H1 (cell line): Measurements from ENCODE around the gene LNPK. TPM values are rescaled to one million over a fixed set of nuclear protein-coding genes. Genes with fewer than 3 reads are reported as not detected.

ENCODE experiments used
- CTCF ChIA-PET: fragments of 300-600 bp; sonication (Branson Sonifier 250); formaldehyde crosslinking; loops from one replicate; lab custom pipeline; 2021; ENCODE audit not compliant: partially characterized antibody; lab: Charles Lee
- POLR2A ChIA-PET: fragments of 300-600 bp; sonication (Branson Sonifier 250); formaldehyde crosslinking; loops from one replicate; lab custom pipeline; 2021; ENCODE audit warnings: inconsistent platforms; ENCODE audit not compliant: partially characterized antibody; lab: Charles Lee
- DNase-seq, 2 experiments: peaks; one replicate each; pipeline versions ENCODE4 v3.0.0 to v3.0.0-alpha.2; 2010 to 2022; ENCODE audit warnings: low spot score in 2 of 2, low read depth in 1 of 2, mixed read lengths in 1 of 2
- FAIRE-seq: peaks from 2 replicates; lab custom pipeline; 2011; peaks lifted over from hg19 to GRCh38; lab: Jason Lieb, UNC
- H2AFZ ChIP-seq: 2 replicates; pipeline ENCODE4 v1.8.1; 2012; ENCODE audit warnings: low read length, inconsistent platforms
- H2AK5ac ChIP-seq: 2 replicates; pipeline ENCODE4 v1.6.1; 2013; ENCODE audit warnings: low read depth, low read length
- H2BK120ac ChIP-seq: replicated peaks from 2 replicates; pipeline ENCODE3; 2013; ENCODE audit warnings: low read depth, low read length, inconsistent platforms
- H2BK12ac ChIP-seq: 2 replicates; pipeline ENCODE4 v1.6.1; 2013; ENCODE audit warnings: low read depth, low read length
- H2BK15ac ChIP-seq: 2 replicates; pipeline ENCODE4 v1.6.1; 2013; ENCODE audit warnings: low read length
- H2BK20ac ChIP-seq: 2 replicates; pipeline ENCODE4 v1.6.1; 2013; ENCODE audit warnings: low read length
- H2BK5ac ChIP-seq: 2 replicates; pipeline ENCODE4 v1.6.1; 2013; ENCODE audit warnings: low read depth, low read length
- H3K14ac ChIP-seq: 2 replicates; pipeline ENCODE4 v1.6.1; 2013; ENCODE audit warnings: inconsistent platforms; ENCODE audit not compliant: insufficient read length
- H3K18ac ChIP-seq: 2 replicates; pipeline ENCODE4 v1.6.1; 2013; ENCODE audit warnings: low read length; ENCODE audit errors: extremely low read depth
- H3K23ac ChIP-seq: 2 replicates; pipeline ENCODE4 v1.6.1; 2013; ENCODE audit warnings: inconsistent platforms; ENCODE audit not compliant: insufficient read length
- H3K23me2 ChIP-seq: 2 replicates; pipeline ENCODE4 v1.6.1; 2013; ENCODE audit warnings: low read depth, low read length
- H3K27ac ChIP-seq: 2 replicates; pipeline ENCODE4 v1.6.1; 2011; ENCODE audit warnings: low read depth, low read length, inconsistent platforms
- H3K27me3 ChIP-seq, 4 experiments: replicated peaks in 1 of 4; 1 replicate in 1 of 4; 2 replicates in 3 of 4; pipeline versions ENCODE4 v1.6.1 to v1.8.1; 2011 to 2013; ENCODE audit warnings: low read length in 3 of 4, mild to moderate bottlenecking in 3 of 4, inconsistent platforms in 2 of 4, mixed read lengths in 2 of 4, moderate library complexity in 1 of 4; ENCODE audit not compliant: control insufficient read depth in 3 of 4, insufficient read depth in 3 of 4; ENCODE audit errors: extremely low read depth in 1 of 4
- H3K36me3 ChIP-seq, 4 experiments: 2 replicates each; pipeline versions ENCODE4 v1.6.1 to v1.8.1; 2011 to 2013; ENCODE audit warnings: mild to moderate bottlenecking in 4 of 4, low read length in 3 of 4, moderate library complexity in 2 of 4, control low read depth in 1 of 4, inconsistent platforms in 1 of 4; ENCODE audit not compliant: insufficient read depth in 4 of 4, control insufficient read depth in 2 of 4
- H3K4ac ChIP-seq: replicated peaks from 2 replicates; pipeline ENCODE3; 2013; ENCODE audit warnings: low read length, low read depth, mixed read lengths, inconsistent platforms; ENCODE audit not compliant: insufficient read length
- H3K4me1 ChIP-seq, 4 experiments: replicated peaks in 1 of 4; 1 replicate in 1 of 4; 2 replicates in 3 of 4; pipeline versions ENCODE4 v1.6.1 to v1.8.1; 2011 to 2013; ENCODE audit warnings: low read length in 3 of 4, inconsistent platforms in 2 of 4, mixed read lengths in 1 of 4; ENCODE audit not compliant: insufficient read depth in 4 of 4, control insufficient read depth in 3 of 4
- H3K4me2 ChIP-seq, 2 experiments: 2 replicates each; pipeline versions ENCODE4 v1.6.1 to v1.8.1; 2011 to 2013; ENCODE audit warnings: low read depth in 2 of 2, low read length in 2 of 2, control low read depth in 1 of 2, inconsistent platforms in 1 of 2, mild to moderate bottlenecking in 1 of 2; ENCODE audit not compliant: insufficient read depth in 1 of 2
- H3K4me3 ChIP-seq, 4 experiments: fragments of 200-600, 300-600 bp in 1 of 4; sonication (generic), shearing (Covaris generic), sonication (Bioruptor Twin) in 1 of 4; 2 replicates each; pipeline versions ENCODE4 v1.5.1 to v1.8.1; 2011 to 2016; ENCODE audit warnings: low read length in 4 of 4, low read depth in 3 of 4, control low read depth in 2 of 4, inconsistent platforms in 2 of 4, mild to moderate bottlenecking in 2 of 4, mixed read lengths in 1 of 4, moderate library complexity in 1 of 4; ENCODE audit not compliant: insufficient read depth in 2 of 4; ENCODE audit errors: extremely low read depth in 1 of 4
- H3K56ac ChIP-seq: replicated peaks from 2 replicates; pipeline ENCODE3; 2013; ENCODE audit warnings: low read depth, mild to moderate bottlenecking, mixed read lengths, low read length, inconsistent platforms; ENCODE audit not compliant: insufficient read length
- H3K79me1 ChIP-seq: 2 replicates; pipeline ENCODE4 v1.6.1; 2013; ENCODE audit warnings: low read depth, low read length, control low read depth
- H3K79me2 ChIP-seq, 2 experiments: 2 replicates each; pipeline versions ENCODE4 v1.6.1 to v1.8.1; 2012 to 2013; ENCODE audit warnings: low read length in 2 of 2, mild to moderate bottlenecking in 2 of 2, inconsistent platforms in 1 of 2; ENCODE audit not compliant: insufficient read depth in 2 of 2, control insufficient read depth in 1 of 2
- H3K9ac ChIP-seq, 4 experiments: replicated peaks in 1 of 4; 1 replicate in 1 of 4; 2 replicates in 3 of 4; pipeline versions ENCODE4 v1.6.1 to v1.8.1; 2011 to 2013; ENCODE audit warnings: low read depth in 3 of 4, low read length in 3 of 4, control low read depth in 2 of 4, mild to moderate bottlenecking in 2 of 4, moderate library complexity in 2 of 4, inconsistent platforms in 1 of 4; ENCODE audit errors: extremely low read depth in 1 of 4
- H3K9me3 ChIP-seq, 2 experiments: 2 replicates each; pipeline versions ENCODE4 v1.6.1 to v1.8.1; 2012 to 2013; ENCODE audit warnings: mild to moderate bottlenecking in 2 of 2, moderate library complexity in 2 of 2, control low read depth in 1 of 2, inconsistent platforms in 1 of 2, low read depth in 1 of 2, low read length in 1 of 2, mixed read lengths in 1 of 2; ENCODE audit not compliant: insufficient read depth in 2 of 2
- H4K20me1 ChIP-seq, 2 experiments: replicated peaks in 1 of 2; 2 replicates each; pipeline versions ENCODE3 to v1.8.1; 2011 to 2013; ENCODE audit warnings: inconsistent platforms in 2 of 2, low read length in 2 of 2, mild to moderate bottlenecking in 1 of 2; ENCODE audit not compliant: insufficient read depth in 2 of 2, control insufficient read depth in 1 of 2
- H4K5ac ChIP-seq: 2 replicates; pipeline ENCODE4 v1.6.1; 2013; ENCODE audit warnings: low read length, low read depth, mixed read lengths, inconsistent platforms; ENCODE audit not compliant: insufficient read length
- H4K8ac ChIP-seq: 2 replicates; pipeline ENCODE4 v1.8.0; 2013; ENCODE audit warnings: mild to moderate bottlenecking, moderate library complexity, low read length, inconsistent platforms; ENCODE audit not compliant: insufficient read depth; ENCODE audit errors: extremely low read depth
- H4K91ac ChIP-seq: replicated peaks from 2 replicates; pipeline ENCODE3; 2013; ENCODE audit warnings: low read length, mixed read lengths, inconsistent platforms; ENCODE audit not compliant: insufficient read length
- HDAC6 ChIP-seq: IDR thresholded peaks from one replicate; pipeline ENCODE4 v1.7.1; 2012; ENCODE audit warnings: low read depth, mild to moderate bottlenecking, inconsistent platforms, low read length, moderate library complexity
- JUN ChIP-seq: IDR thresholded peaks from 2 replicates; pipeline ENCODE4 v1.6.1; 2011; ENCODE audit warnings: low read depth, mild to moderate bottlenecking, improper control_type of control experiment, low read length
- RAD21 ChIP-seq, 2 experiments: IDR thresholded peaks in 1 of 2; conservative IDR thresholded peaks in 1 of 2; 2 replicates each; pipeline ENCODE4 v1.6.1; 2011; ENCODE audit warnings: low read depth in 2 of 2, low read length in 2 of 2, improper control_type of control experiment in 1 of 2, inconsistent platforms in 1 of 2, mild to moderate bottlenecking in 1 of 2, moderate library complexity in 1 of 2
- RFX5 ChIP-seq: IDR thresholded peaks from 2 replicates; pipeline ENCODE4 v1.6.1; 2011; ENCODE audit warnings: low read depth, low read length, improper control_type of control experiment, borderline replicate concordance
- SIX5 ChIP-seq: IDR thresholded peaks from 2 replicates; pipeline ENCODE4 v1.6.1; 2011; ENCODE audit warnings: mild to moderate bottlenecking, low read depth, low read length
- TCF12 ChIP-seq: IDR thresholded peaks from 2 replicates; pipeline ENCODE4 v1.6.1; 2011; ENCODE audit warnings: low read depth, mild to moderate bottlenecking, low read length
- TEAD4 ChIP-seq: IDR thresholded peaks from 2 replicates; pipeline ENCODE4 v1.6.1; 2012; ENCODE audit warnings: low read depth, low read length, inconsistent platforms, mixed read lengths
- ZNF274 ChIP-seq: IDR thresholded peaks from 2 replicates; pipeline ENCODE4 v1.7.0; 2012; ENCODE audit warnings: low read length, borderline replicate concordance; ENCODE audit errors: extremely low read depth
- whole genome bisulfite sequencing, 2 experiments: shearing (Covaris generic) in 1 of 2; methylation state at CpG; one replicate each; pipeline versions ENCODE4 v1.1.6 to v1.1.7; 2013 to 2015; ENCODE audit warnings: low lambda C conversion rate in 2 of 2, mixed read lengths in 2 of 2, inconsistent platforms in 1 of 2, low coverage in 1 of 2, missing lambda C conversion rate in 1 of 2; ENCODE audit not compliant: insufficient replicate concordance in 2 of 2, insufficient coverage in 1 of 2, insufficient read length in 1 of 2; ENCODE audit errors: extremely low coverage in 1 of 2, missing lambda C conversion rate in 1 of 2; 5-methylcytosine and 5-hydroxymethylcytosine counted together
- polyA plus RNA-seq, 7 experiments: library from polyadenylated mRNA; depleted of rRNA in 3 of 7; stranded (reverse) in 5 of 7; unstranded in 2 of 7; fragments of >200 nt in 5 of 7; fragments of 200-250 nt in 2 of 7; gene quantifications; 1 replicate in 5 of 7; 2 replicates in 1 of 7; 4 replicates in 1 of 7; pipeline versions ENCODE4 v1.2.1 to v1.2.3, GENCODE V29; 2011 to 2013; ENCODE audit warnings: missing spikeins in 2 of 7, mixed read lengths in 2 of 7
- total RNA-seq: library from RNA; stranded (reverse); fragmentation: NEBNext Ultra II Directional; extraction: Animal tissue kit (Norgen Biotek cat#: 25700); gene quantifications from 2 replicates; pipeline ENCODE4 v1.2.1, GENCODE V29; 2021

LNPK gene
- total and polyA plus RNA-seq, 2 of the 8 experiments (the other 6 are each of a cell fraction or from before 2014, with no cell fraction given): 3.1 to 10.3 TPM

DNA sequence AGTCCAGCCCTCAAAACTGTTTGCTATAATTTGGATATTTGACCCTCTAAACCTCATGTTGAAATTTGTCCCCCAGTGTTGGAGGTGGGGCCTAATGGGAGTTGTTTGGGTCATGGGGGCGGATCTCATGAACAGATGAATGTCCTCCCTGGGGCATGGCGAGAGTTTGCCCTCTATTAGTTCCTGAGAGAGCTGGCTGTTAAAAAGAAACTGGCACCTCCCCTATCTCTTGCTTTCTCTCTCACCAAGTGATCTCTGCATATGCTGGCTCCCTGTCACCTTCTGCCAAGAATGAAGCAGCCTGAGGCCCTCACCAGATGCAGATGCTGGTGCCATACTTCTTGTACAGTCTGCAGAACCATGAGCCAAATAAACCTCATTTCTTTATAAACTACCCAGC lies 12.0 kb downstream of the LNPK start:
- Histone ChIP-seq H4K5ac (no peak overlapping the region), H3K9me3 (no peaks in the 10 kb centered on the region), H4K91ac (no peak overlapping the region)
- no peak for TF ChIP-seq TEAD4
- no peak for TF ChIP-seq RFX5
- no peak for TF ChIP-seq TCF12
- TF ChIP-seq ZNF274: no peak
- TF ChIP-seq JUN: no peak
- TF ChIP-seq HDAC6: no peak
- no peak for TF ChIP-seq RAD21 (IDR thresholded peaks at IDR 0.05 in 1 of 2, conservative IDR thresholded peaks at IDR 0.05 in 1 of 2; ENCODE audit: low read depth in 2 of 2, low read length in 2 of 2)
- TF ChIP-seq SIX5: no peak
- TF ChIP-seq, all 59 proteins: peak for 0
- no peaks in the 10 kb centered on the region for H3K23me2 ChIP-seq
- 86% methylated on average over 2 of the region's 2 CpGs; no CpG with 5 or more reads in 1 of the 2 experiments for WGBS, 2 experiments
- no peak overlapping the region for H3K27ac ChIP-seq
- H3K56ac ChIP-seq: no peak overlapping the region
- H3K23ac ChIP-seq: no peak overlapping the region
- H3K4me1 ChIP-seq: no peaks in the 10 kb centered on the region
- no peak overlapping the region for H2BK5ac ChIP-seq
- ChIA-PET POLR2A (no interaction called here), CTCF (no interaction called here)
- H3K79me2 ChIP-seq: no peaks in the 10 kb centered on the region
- H3K79me1 ChIP-seq: no peaks in the 10 kb centered on the region
- H3K4me2 ChIP-seq: no peak overlapping the region
- FAIRE-seq (no peak), DNase-seq (no peak)
- no peak overlapping the region for H2BK15ac ChIP-seq
- no peaks in the 10 kb centered on the region for H3K36me3 ChIP-seq
- no peak overlapping the region for H3K4me3 ChIP-seq
- H3K18ac ChIP-seq: no peak overlapping the region
- H2AK5ac ChIP-seq: no peak overlapping the region
- H3K27me3 ChIP-seq: no peaks in the 10 kb centered on the region
- no peak overlapping the region for H2BK20ac ChIP-seq
- no peak overlapping the region for H3K4ac ChIP-seq
- H4K20me1 ChIP-seq: no peaks in the 10 kb centered on the region
- no peak overlapping the region for H2BK12ac ChIP-seq
- H2BK120ac ChIP-seq: no peak overlapping the region
- H2AFZ ChIP-seq: no peak overlapping the region
- H4K8ac ChIP-seq: no peak overlapping the region
- no peak overlapping the region for H3K14ac ChIP-seq
- H3K9ac ChIP-seq: no peak overlapping the region
